Measurements from ENCODE around the gene WDR55.
"Not testable (repeated sequence)": the region's sequence is repeated elsewhere in the genome, so short reads cannot be mapped to it uniquely, and the experiment has no call there.

DNA sequence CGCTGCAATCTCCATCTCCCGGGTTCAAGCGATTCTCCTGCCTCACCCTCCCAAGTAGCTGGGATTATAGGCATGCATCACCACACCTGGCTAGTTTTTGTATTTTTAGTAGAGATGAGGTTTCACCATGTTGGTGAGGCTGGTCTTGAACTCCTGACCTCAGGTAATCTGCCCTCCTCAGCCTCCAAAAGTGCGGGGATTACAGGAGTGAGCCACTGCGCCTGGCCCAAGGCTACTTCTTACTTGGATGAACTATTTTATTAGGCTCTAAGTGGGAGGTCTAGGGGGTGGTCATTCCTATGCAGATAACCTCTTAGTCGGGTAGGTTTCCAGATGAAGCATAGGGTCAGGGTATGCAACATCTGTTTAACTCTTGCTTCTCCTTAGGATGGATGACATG lies 4.3 kb upstream of the WDR55 start:
- TF ChIP-seq, protein P1, sequence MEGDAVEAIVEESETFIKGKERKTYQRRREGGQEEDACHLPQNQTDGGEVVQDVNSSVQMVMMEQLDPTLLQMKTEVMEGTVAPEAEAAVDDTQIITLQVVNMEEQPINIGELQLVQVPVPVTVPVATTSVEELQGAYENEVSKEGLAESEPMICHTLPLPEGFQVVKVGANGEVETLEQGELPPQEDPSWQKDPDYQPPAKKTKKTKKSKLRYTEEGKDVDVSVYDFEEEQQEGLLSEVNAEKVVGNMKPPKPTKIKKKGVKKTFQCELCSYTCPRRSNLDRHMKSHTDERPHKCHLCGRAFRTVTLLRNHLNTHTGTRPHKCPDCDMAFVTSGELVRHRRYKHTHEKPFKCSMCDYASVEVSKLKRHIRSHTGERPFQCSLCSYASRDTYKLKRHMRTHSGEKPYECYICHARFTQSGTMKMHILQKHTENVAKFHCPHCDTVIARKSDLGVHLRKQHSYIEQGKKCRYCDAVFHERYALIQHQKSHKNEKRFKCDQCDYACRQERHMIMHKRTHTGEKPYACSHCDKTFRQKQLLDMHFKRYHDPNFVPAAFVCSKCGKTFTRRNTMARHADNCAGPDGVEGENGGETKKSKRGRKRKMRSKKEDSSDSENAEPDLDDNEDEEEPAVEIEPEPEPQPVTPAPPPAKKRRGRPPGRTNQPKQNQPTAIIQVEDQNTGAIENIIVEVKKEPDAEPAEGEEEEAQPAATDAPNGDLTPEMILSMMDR (IDR thresholded peaks at IDR 0.05; ENCODE audit: low read depth, low read length), result not testable (repeated sequence)
- not testable (repeated sequence) for TF ChIP-seq EZH2phosphoT487 (IDR thresholded peaks at IDR 0.05; ENCODE audit: low read depth)
